HG02840 (cell line): Measurements from ENCODE around the gene ROM1.
"Not testable (repeated sequence)": the region's sequence is repeated elsewhere in the genome, so short reads cannot be mapped to it uniquely, and the experiment has no call there.

Source experiments
- ATAC-seq: cut with Tn5 transposase; IDR thresholded peaks from one replicate; pipeline ENCODE4 v1.9.1; 2021; ENCODE audit warnings: mild to moderate bottlenecking, moderate library complexity, moderate number of reproducible peaks; ENCODE audit not compliant: unreplicated experiment, low FRiP score

Gene ROM1

DNA sequence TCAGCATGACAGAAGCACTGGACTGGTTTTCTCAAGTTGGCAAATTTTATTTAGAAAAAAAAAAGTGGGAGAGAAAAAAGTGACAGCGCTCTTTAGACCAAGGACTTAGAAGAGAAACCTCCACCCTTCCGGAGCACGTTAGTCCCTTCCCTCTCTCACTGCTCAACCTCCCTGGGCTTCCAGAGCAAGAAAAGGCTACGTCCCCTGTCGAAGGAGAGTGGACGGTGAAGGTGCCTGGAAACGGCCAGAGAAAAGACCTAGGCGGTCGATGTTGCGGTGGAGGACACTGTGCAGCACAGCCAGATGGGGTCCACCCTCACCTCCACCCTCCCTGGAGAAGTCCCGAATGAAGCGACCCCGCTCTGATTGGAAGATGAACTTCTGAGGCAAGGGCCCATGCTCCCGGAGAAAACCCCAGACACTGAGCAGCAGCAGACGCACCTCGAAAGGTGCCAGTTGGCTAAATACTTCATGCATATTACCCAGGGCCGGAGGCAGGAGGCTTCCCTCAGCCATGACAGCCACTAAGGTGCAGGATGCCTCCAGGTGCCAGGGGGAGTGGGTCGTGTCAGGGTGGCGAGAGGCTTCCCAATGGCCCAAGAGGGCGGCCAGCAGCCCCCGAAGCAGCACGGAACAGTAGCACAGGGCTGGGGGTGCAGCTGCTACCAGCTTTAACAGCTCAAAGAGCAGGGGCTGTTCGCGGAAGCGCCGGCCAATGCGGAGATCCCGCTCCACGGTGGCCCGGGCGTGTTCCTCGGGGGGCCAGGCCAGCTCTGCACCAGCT is 34.0 kb downstream of the ROM1 start:
- no peak for ATAC-seq

GRCh38 chr11:62647609-62648005 is 34.5 kb downstream of the ROM1 start:
- ATAC-seq: no peak

DNA sequence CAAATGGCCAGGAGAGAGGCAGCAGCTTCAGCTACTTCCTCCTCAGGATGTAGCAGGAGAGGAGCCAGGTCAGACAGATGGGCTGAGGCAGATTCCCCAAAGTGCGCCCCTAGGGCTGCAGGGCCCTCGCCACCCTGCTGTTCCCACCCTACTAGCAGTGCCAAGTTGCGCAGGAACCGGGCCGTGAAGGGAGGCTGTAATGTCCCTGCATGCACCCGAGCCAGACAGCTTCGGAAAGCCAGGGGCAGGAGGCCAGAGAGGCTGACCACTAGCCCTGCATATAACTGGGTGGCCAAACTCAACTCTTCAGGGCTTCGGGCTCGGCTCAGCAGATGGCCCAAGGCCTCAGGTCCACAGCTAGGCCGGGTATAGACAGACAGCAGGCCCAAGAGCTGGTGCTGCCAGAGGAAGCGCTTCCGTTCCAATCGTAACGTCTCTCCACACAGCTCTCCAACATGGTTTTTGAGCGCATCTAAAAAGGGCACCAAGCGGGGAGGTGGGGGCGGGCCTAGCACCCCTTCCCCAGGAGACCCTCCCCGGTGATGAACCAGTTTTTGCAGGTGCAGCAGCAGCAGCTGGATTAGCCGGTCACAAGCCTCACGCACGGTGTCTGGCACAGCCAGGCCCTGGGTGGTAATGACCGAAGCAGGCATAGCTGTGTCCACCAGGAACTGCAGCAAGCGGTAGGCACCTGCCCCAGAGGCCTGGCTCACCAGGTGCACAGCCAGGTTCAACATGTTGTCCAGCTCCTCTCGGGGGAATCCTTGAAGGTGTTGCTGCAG is 35.3 kb downstream of the ROM1 start:
- no peak for ATAC-seq

DNA sequence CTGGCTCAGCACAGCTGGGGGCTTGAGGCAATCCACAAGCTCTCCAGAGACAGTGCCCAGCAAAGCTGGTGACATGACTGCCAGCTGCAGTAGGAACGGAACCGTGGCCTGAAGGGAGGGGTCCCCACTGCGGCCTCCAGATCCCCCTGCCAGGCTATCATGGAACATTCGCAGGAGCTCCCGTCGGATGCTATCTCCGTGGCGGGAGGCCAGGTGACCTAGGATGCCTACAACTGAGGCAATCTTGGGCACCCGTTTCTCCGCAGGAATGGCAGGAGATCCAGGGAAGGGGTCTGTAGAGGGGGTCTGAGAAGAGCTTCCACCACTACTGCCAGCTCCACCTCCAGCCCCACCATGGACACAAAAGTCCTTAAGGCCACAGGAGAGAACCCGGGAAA is 35.9 kb downstream of the ROM1 start:
- no peak for ATAC-seq

GRCh38 chr11:62649486-62649885 is 36.4 kb downstream of the ROM1 start:
- no peak for ATAC-seq

- ATAC-seq: not testable (repeated sequence)
These were observed 37.2 kb downstream of the ROM1 start for GRCh38 chr11:62650283-62650682.

DNA sequence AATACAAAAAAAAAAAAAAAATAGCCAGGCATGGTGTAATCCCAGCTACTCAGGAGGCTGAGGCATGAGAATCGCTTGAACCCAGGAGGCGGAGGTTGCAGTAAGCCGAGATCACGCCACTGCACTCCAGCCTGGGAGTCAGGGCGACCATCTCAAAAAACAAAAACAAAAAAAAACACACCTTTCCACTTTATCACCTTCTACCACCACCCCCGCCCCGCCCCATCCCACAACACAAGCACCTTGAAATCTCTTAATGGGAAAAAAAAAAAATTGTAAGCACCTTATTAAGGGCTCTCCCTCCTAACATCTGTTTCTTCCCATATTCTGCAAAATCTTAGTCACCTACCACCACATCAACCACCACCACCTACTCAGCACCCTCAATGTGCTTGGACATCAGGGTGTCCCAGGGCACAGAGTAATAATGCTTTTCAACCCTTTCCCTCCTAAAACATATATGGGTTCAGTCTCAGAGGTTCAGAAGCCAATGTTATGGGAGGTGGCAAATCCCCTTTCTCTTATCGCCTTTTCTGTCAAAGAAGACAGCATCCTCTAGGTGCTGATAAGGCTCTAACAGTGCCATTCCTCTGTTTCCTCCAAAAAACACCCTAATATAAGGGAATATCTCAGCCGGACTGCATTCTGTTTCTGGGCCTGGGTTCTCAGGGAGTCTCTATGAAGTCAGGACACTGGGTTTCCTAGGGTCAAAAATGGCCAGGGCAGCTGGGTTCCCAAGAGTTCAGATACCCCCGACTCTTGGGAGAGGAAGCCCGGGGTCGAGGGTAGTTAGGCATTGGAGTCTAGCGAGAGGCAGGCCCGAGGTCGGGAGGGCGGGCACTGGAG is 39.3 kb downstream of the ROM1 start:
- peak; percentile 16 for ATAC-seq

GRCh38 chr11:62654297-62654696 is 41.2 kb downstream of the ROM1 start:
- ATAC-seq: no peak

GRCh38 chr11:62656796-62657429 is 43.9 kb downstream of the ROM1 start:
- ATAC-seq: no peak

GRCh38 chr11:62664405-62665074 is 51.5 kb downstream of the ROM1 start:
- no peak for ATAC-seq
